ENCODE measurements around the gene SLC4A1AP. TPM values are rescaled to one million over a fixed set of nuclear protein-coding genes. Genes with fewer than 3 reads are reported as not detected.

The SLC4A1AP gene
- total RNA-seq, 1 experiment from 2014 or later, result 49.7 TPM

GRCh38 chr2:27712522-27712921 is 48.8 kb downstream of the SLC4A1AP start:
- Histone ChIP-seq H3K27ac (no peak overlapping the region), H3K27me3 (replicated peaks) (no peaks in the 10 kb centered on the region), H3K9me3 (replicated peaks) (no peaks in the 10 kb centered on the region), H3K4me3 (no peak overlapping the region), H3K4me1 (replicated peaks) (peaks cover 7% of the 10 kb centered on the region), H3K36me3 (no peaks in the 10 kb centered on the region)
- DNase-seq (ENCODE audit: low read depth in 1 of 2, low spot score in 2 of 2), result no peak

DNA sequence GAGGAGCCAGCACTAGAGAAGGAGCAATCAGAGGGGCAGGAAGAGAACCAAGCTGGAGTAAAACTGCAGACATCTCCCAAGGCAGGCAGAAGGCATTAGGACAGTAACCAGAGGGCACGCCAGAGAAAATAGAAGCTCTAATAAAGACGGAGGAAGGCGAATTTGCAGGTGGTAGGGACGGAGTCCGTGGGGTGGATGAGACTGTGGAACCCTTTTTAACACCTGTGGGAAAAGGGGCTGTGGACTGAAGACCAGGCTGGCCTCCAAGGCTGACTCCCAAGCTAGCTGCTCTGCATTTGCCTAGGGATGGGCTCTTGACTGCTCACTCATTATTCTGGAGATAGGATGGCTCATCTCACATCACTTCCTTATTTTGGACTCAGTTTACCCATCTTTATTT is 49.5 kb downstream of the SLC4A1AP start:
- no peak for DNase-seq (ENCODE audit: low read depth in 1 of 2, low spot score in 2 of 2)
- H3K36me3 ChIP-seq, result no peaks in the 10 kb centered on the region
- no peak overlapping the region for H3K4me3 ChIP-seq
- H3K27me3 ChIP-seq (replicated peaks), result no peaks in the 10 kb centered on the region
- H3K4me1 ChIP-seq (replicated peaks), result peaks cover 7% of the 10 kb centered on the region
- H3K9me3 ChIP-seq (replicated peaks), result no peaks in the 10 kb centered on the region
- no peak overlapping the region for H3K27ac ChIP-seq

DNA sequence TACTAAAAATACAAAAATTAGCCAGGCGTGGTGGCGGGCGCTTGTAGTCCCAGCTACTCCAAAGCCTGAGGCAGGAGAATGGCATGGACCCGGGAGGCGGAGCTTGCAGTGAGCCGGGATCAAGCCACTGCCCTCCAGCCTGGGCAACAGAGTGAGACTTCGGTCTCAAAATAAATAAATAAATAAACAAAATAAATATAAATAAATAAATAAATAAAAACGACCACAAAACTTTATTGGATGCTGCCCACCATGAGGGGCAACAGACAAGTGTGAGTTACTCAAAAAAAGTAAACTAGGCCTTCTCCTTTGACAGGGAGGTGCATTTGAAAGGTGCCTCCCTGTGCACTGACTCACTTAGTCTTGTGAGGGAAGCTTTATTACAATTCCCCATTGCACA is 50.4 kb downstream of the SLC4A1AP start:
- Histone ChIP-seq H3K4me3 (no peak overlapping the region), H3K9me3 (replicated peaks) (no peaks in the 10 kb centered on the region), H3K4me1 (replicated peaks) (peaks cover 7% of the 10 kb centered on the region), H3K27me3 (replicated peaks) (no peaks in the 10 kb centered on the region), H3K36me3 (no peaks in the 10 kb centered on the region), H3K27ac (no peak overlapping the region)
- no peak for DNase-seq (ENCODE audit: low read depth in 1 of 2, low spot score in 2 of 2)

DNA sequence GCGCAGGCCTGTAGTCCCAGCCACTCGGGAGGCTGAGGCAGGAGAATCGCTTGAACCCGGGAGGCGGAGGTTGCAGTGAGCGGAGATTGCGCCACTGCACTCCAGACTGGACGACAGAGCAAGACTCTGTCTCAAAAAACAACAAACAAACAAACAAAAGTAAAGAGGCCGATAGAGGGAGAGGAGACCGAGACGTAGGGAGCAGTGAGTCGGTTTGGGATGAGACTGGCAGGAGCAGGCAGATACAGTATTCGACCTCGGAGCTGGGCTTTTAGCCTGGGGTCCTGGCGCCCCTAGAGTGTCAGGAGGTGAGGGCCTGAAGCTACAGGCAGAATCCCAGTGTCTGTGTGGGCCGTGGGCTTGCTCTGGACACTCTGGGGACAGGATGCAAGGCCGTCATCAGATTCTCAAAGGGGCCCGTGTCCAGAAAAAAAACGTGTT is 51.2 kb downstream of the SLC4A1AP start:
- Histone ChIP-seq H3K27me3 (replicated peaks) (no peaks in the 10 kb centered on the region), H3K4me1 (replicated peaks) (peaks cover 12% of the 10 kb centered on the region), H3K9me3 (replicated peaks) (no peaks in the 10 kb centered on the region), H3K36me3 (no peaks in the 10 kb centered on the region), H3K4me3 (peak overlapping the region; percentile 35), H3K27ac (peak overlapping the region; percentile 26)
- no peak for DNase-seq (ENCODE audit: low read depth in 1 of 2, low spot score in 2 of 2)

GRCh38 chr2:27715318-27716210 is 51.9 kb downstream of the SLC4A1AP start:
- peak overlapping the region; percentile 26 for H3K27ac ChIP-seq
- DNase-seq (ENCODE audit: low read depth in 1 of 2, low spot score in 2 of 2), result peak in 1 of 2 experiments; percentile 50
- peaks cover 17% of the 10 kb centered on the region for H3K4me1 ChIP-seq (replicated peaks)
- peak overlapping the region; percentile 35 for H3K4me3 ChIP-seq
- no peaks in the 10 kb centered on the region for H3K27me3 ChIP-seq (replicated peaks)
- H3K9me3 ChIP-seq (replicated peaks), result no peaks in the 10 kb centered on the region
- H3K36me3 ChIP-seq, result no peaks in the 10 kb centered on the region

- Histone ChIP-seq H3K4me1 (replicated peaks) (peaks cover 17% of the 10 kb centered on the region), H3K36me3 (no peaks in the 10 kb centered on the region), H3K27ac (no peak overlapping the region), H3K27me3 (replicated peaks) (no peaks in the 10 kb centered on the region), H3K4me3 (no peak overlapping the region), H3K9me3 (replicated peaks) (no peaks in the 10 kb centered on the region)
- no peak for DNase-seq (ENCODE audit: low read depth in 1 of 2, low spot score in 2 of 2)
These were observed 52.8 kb downstream of the SLC4A1AP start for GRCh38 chr2:27716301-27717069.

- Histone ChIP-seq H3K36me3 (no peaks in the 10 kb centered on the region), H3K4me3 (no peak overlapping the region), H3K27me3 (replicated peaks) (no peaks in the 10 kb centered on the region), H3K9me3 (replicated peaks) (no peaks in the 10 kb centered on the region), H3K27ac (no peak overlapping the region), H3K4me1 (replicated peaks) (peaks cover 17% of the 10 kb centered on the region)
- DNase-seq (ENCODE audit: low read depth in 1 of 2, low spot score in 2 of 2), result no peak
These were observed 53.5 kb downstream of the SLC4A1AP start for GRCh38 chr2:27717070-27717795.

DNA sequence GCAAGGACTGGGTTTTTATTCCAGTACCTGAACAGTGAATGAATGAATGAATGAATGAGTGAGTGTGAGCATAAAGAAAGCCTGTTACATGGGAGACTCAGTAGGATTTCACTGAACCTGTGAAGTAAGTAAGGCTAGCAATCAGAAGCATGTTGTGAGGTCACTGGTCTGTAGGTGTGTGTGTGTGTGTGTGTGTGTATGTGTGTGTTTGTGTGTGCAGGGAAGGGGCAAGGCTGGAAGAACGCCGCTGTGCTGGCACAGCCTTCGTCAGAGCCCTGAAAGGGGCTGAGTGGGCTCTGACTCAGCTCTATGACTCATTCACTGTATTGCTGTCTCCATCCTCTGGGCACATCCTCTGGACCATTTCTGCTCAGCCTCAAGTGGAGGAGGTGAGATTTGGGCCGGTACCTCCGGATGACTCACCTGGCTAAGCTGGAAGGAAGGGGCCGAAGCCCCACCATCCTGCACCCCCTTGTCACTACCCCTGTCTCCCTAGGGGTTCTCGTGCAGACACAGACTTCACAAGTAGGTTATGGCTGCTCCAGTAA is 56.4 kb downstream of the SLC4A1AP start:
- Histone ChIP-seq H3K27me3 (replicated peaks) (no peaks in the 10 kb centered on the region), H3K36me3 (no peaks in the 10 kb centered on the region), H3K27ac (no peak overlapping the region), H3K4me1 (replicated peaks) (peaks cover 29% of the 10 kb centered on the region), H3K9me3 (replicated peaks) (no peaks in the 10 kb centered on the region), H3K4me3 (no peak overlapping the region)
- DNase-seq (ENCODE audit: low read depth in 1 of 2, low spot score in 2 of 2), result peak; percentile 82 to 89

DNA sequence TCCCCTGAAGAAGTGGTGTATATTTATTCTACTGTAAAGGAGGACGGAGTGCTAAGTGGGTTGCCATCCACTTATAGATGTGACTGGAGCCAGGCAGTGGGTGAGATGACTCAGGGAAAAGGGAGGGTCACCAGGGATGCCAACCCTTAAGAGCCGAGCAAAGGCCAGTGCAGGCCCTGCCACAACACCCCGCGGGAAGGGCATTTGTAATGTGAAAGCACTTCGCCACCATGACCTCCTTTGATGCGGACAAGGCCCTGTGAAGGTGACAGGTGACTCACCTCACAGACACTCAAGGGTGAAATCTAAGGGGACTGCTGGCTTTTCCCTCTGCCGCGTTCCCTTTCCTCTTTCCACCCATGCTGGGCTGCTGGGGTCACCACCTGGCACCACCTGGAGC is 57.6 kb downstream of the SLC4A1AP start:
- H3K27me3 ChIP-seq (replicated peaks), result no peaks in the 10 kb centered on the region

DNA sequence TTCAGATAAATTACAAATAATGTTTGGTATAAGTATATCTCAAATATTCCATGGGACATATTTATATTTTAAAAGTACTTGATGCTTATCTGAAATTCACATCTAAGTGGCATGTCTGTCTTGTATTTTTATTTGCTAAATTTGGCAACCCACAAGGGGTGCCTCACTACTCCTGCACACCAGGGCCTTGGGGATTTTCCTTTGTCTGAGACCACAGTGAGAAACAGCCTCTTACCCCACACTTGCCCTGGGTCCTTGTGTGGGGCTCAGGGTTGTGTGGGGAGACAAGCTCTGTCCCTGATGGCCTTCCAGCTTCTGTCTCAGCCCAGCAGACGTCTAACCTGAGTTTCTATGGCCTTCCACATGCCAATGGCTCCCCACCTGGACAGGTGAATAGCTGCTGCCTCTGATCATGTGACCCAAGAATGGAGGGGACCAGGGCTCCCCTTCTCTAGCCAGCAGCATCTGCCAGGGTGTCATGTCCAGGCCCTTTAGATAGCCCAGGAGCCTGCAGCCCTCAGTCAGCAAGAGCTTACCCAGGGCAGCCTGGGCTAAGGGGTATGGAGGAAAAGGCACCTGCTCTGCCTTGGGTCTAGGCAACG is 58.3 kb downstream of the SLC4A1AP start:
- Histone ChIP-seq H3K9me3 (replicated peaks) (no peaks in the 10 kb centered on the region), H3K4me1 (replicated peaks) (peaks cover 30% of the 10 kb centered on the region), H3K36me3 (no peaks in the 10 kb centered on the region), H3K27me3 (replicated peaks) (no peaks in the 10 kb centered on the region), H3K27ac (no peak overlapping the region), H3K4me3 (no peak overlapping the region)
- no peak for DNase-seq (ENCODE audit: low read depth in 1 of 2, low spot score in 2 of 2)

More for the DNA sequence above, 57.6 kb downstream of the SLC4A1AP start:
- H3K4me3 ChIP-seq, result no peak overlapping the region
- H3K27ac ChIP-seq, result no peak overlapping the region
- DNase-seq (ENCODE audit: low read depth in 1 of 2, low spot score in 2 of 2), result no peak
- peaks cover 30% of the 10 kb centered on the region for H3K4me1 ChIP-seq (replicated peaks)
- H3K9me3 ChIP-seq (replicated peaks), result no peaks in the 10 kb centered on the region
- no peaks in the 10 kb centered on the region for H3K36me3 ChIP-seq

GRCh38 chr2:27723372-27724144 is 59.9 kb downstream of the SLC4A1AP start:
- Histone ChIP-seq H3K27ac (no peak overlapping the region), H3K4me3 (no peak overlapping the region), H3K4me1 (replicated peaks) (peaks cover 30% of the 10 kb centered on the region), H3K36me3 (no peaks in the 10 kb centered on the region), H3K9me3 (replicated peaks) (no peaks in the 10 kb centered on the region), H3K27me3 (replicated peaks) (no peaks in the 10 kb centered on the region)
- DNase-seq (ENCODE audit: low read depth in 1 of 2, low spot score in 2 of 2), result peak; percentile 54 to 73

DNA sequence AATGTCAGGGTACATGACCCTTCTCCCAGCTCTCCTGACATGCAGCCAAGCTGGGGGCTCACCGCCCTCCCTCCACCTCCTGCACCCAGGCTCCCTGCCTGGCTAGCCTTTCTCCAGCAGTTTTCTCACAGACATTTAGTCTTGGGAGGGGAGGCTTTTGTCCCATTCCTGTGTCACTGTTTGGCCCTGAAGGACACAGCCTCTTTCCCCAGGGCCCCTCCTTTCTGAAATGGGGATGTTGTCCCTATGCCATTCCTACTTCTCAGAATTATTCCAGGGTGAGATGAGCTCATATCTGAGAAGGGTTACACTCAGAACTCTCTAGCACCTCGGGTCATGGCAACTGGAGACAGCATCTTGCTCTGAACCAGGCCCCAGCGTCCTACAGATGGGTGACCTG is 60.5 kb downstream of the SLC4A1AP start:
- H3K9me3 ChIP-seq (replicated peaks), result no peaks in the 10 kb centered on the region
- H3K27me3 ChIP-seq (replicated peaks), result no peaks in the 10 kb centered on the region
- H3K36me3 ChIP-seq, result no peaks in the 10 kb centered on the region
- H3K4me3 ChIP-seq, result no peak overlapping the region
- no peak for DNase-seq (ENCODE audit: low read depth in 1 of 2, low spot score in 2 of 2)
- no peak overlapping the region for H3K27ac ChIP-seq
- peaks cover 30% of the 10 kb centered on the region for H3K4me1 ChIP-seq (replicated peaks)
